OCI-LY3 (cell line): ENCODE results near the gene RUNX2.

Experiments
- H2AFZ ChIP-seq: fragments of 200-600, 300-600 bp; shearing (Covaris generic); 2 replicates; pipeline ENCODE4 v1.6.0; 2014; ENCODE audit warnings: antibody characterized with exemption, low read depth, low read length
- H3K27ac ChIP-seq: fragments of 200-600, 300-600 bp; sonication (generic); 2 replicates; pipeline ENCODE4 v1.5.1; 2014; ENCODE audit warnings: mild to moderate bottlenecking, low read length, moderate library complexity, mixed read lengths
- H3K27me3 ChIP-seq: fragments of 200-600, 300-600 bp; sonication (generic); 2 replicates; pipeline ENCODE4 v1.6.1; 2014; ENCODE audit warnings: low read depth, low read length, mixed read lengths
- H3K36me3 ChIP-seq: fragments of 200-600, 300-600 bp; sonication (generic); replicated peaks from 2 replicates; pipeline ENCODE3; 2014; ENCODE audit warnings: low read depth, low read length, mixed read lengths
- H3K4me1 ChIP-seq: fragments of 300-600, 200-600 bp; sonication (generic); 2 replicates; pipeline ENCODE4 v1.6.1; 2014; ENCODE audit warnings: low read length, mixed read lengths
- H3K4me2 ChIP-seq: fragments of 200-600, 300-600 bp; sonication (generic); 2 replicates; pipeline ENCODE4 v1.6.1; 2014; ENCODE audit warnings: low read length, mixed read lengths
- H3K4me3 ChIP-seq: fragments of 300-600, 200-600 bp; sonication (generic); 2 replicates; pipeline ENCODE4 v1.5.1; 2014; ENCODE audit warnings: antibody characterized with exemption, mild to moderate bottlenecking, low read length, moderate library complexity
- H3K79me2 ChIP-seq: fragments of 300-600, 200-600 bp; shearing (Covaris generic); 2 replicates; pipeline ENCODE4 v1.6.1; 2014; ENCODE audit warnings: mild to moderate bottlenecking, low read length, mixed read lengths
- H3K9ac ChIP-seq: fragments of 300-600, 200-600 bp; shearing (Covaris generic); 2 replicates; pipeline ENCODE4 v1.6.0; 2014; ENCODE audit warnings: mild to moderate bottlenecking, low read length, moderate library complexity
- H3K9me3 ChIP-seq: fragments of 200-600, 300-600 bp; shearing (Covaris generic); 2 replicates; pipeline ENCODE4 v1.6.1; 2014; ENCODE audit warnings: low read length, mixed read lengths; ENCODE audit not compliant: insufficient read depth
- H4K20me1 ChIP-seq: fragments of 200-600, 300-600 bp; sonication (generic); 2 replicates; pipeline ENCODE4 v1.6.1; 2016; ENCODE audit warnings: low read length, mixed read lengths; ENCODE audit not compliant: insufficient read depth
- EZH2phosphoT487 ChIP-seq: fragments of 200-600 bp; shearing (Covaris generic); IDR thresholded peaks from 2 replicates; pipeline ENCODE4 v1.6.1; 2018; ENCODE audit warnings: antibody characterized with exemption, mixed run types, low read depth
- TF ChIP-seq, protein P1 (sequence below): fragments of 200-600, 300-600 bp; sonication (generic); IDR thresholded peaks from 2 replicates; pipeline ENCODE4 v1.5.1; 2014; ENCODE audit warnings: antibody characterized with exemption, low read length, low read depth

The RUNX2 gene

DNA sequence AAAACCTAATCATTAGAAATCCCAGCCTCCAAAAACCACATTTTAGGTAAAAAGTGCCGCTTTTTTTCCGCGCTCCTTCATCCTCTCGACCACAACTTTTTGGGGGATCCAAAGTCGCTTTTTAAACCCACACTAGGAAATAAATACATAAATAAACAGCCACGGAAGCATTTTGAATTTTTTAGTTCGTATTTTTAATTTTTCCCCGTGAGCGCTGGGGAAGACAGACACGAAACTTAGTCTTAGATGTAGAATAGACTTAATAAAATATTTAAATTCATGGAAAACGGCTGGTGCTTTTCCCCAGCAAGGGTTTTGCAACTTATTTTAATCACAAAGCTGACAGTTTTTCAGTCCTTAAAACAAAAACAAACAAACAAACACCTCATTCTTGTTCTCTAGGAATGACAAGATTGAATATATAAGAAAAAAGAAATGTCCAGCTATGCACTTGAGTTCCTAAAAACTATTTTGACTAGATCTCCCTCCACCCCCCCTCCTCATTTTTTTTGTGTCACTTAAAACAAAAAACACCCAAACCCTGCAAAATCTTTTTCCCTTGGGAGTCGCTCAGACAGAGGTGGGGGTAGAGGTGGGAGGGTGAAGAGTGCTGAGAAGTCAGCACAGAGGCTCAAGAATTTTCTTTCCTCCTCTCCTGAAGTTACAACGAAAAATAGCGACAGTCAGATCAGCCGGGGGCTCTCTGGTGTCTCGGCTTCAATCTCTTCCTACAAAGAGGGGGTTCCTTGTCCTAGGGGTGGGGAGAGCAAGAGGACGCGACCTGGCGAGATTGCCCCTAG, 93.0 kb downstream of the RUNX2 start:
- H3K36me3 ChIP-seq, result no peaks in the 10 kb centered on the region
- H3K4me2 ChIP-seq, result peak overlapping the region; percentile 97
- peaks cover 27% of the 10 kb centered on the region for H3K4me1 ChIP-seq
- 0 out of 2 replicates have a peak, but pooled peaks have one; percentile 58 for TF ChIP-seq EZH2phosphoT487
- TF ChIP-seq, protein P1, sequence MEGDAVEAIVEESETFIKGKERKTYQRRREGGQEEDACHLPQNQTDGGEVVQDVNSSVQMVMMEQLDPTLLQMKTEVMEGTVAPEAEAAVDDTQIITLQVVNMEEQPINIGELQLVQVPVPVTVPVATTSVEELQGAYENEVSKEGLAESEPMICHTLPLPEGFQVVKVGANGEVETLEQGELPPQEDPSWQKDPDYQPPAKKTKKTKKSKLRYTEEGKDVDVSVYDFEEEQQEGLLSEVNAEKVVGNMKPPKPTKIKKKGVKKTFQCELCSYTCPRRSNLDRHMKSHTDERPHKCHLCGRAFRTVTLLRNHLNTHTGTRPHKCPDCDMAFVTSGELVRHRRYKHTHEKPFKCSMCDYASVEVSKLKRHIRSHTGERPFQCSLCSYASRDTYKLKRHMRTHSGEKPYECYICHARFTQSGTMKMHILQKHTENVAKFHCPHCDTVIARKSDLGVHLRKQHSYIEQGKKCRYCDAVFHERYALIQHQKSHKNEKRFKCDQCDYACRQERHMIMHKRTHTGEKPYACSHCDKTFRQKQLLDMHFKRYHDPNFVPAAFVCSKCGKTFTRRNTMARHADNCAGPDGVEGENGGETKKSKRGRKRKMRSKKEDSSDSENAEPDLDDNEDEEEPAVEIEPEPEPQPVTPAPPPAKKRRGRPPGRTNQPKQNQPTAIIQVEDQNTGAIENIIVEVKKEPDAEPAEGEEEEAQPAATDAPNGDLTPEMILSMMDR, result no peak
- H4K20me1 ChIP-seq, result no peaks in the 10 kb centered on the region; the same call in 1 of the 2 replicates
- no peaks in the 10 kb centered on the region for H3K9me3 ChIP-seq
- H3K79me2 ChIP-seq, result no peaks in the 10 kb centered on the region
- H3K9ac ChIP-seq, result peak overlapping the region; percentile 25; the same call in 1 of the 2 replicates
- H3K27me3 ChIP-seq, result peaks cover 85% of the 10 kb centered on the region
- no peak overlapping the region for H3K27ac ChIP-seq
- peak overlapping the region; percentile 84 for H2AFZ ChIP-seq
- H3K4me3 ChIP-seq, result peak overlapping the region; percentile 78

DNA sequence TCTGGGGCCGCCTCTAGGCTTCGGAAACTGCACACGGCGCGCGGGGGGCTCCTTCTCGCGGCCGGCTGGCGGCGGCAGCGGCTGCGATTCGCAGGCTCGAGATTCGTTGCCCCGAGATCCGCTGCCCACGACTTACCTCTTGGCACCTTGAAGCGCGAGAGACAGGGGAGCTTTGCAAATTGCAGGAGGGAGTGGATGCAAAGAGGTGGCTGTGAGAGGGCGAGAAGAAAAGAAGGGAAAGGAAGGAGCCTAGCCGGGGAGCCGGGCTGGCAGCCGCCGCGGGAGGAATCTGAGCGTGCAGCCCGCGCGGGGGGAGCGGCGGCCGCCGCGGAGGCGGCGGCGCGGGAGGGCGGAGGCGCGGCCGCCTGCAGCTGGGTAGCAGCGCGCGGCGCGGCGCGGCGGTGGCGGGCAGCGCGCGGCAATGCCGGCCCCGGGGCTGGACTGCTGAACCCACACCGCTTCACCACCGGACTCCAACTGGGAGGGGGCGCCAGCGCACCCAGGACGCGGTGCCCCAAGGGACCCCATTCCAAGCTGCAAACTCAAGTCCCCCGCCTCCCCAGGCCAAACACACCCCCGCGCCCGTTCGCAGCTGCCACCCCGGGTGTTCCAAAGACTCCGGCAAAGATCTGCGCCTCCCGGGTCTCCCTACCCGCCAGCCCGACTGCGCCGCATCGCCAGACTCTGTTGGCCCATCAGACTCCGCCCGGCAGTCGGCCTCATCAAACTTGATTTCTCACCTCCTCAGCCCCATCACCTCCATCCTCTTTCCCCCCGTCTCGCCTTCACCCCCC, 93.8 kb downstream of the RUNX2 start:
- TF ChIP-seq, protein P1, result peak; percentile 46
- no peak for TF ChIP-seq EZH2phosphoT487
- no peaks in the 10 kb centered on the region; the same call in 1 of the 2 replicates for H4K20me1 ChIP-seq
- peak overlapping the region; percentile 97 for H3K4me2 ChIP-seq
- H3K27me3 ChIP-seq, result peaks cover 84% of the 10 kb centered on the region
- H3K27ac ChIP-seq, result no peak overlapping the region
- H3K9ac ChIP-seq, result peak overlapping the region; percentile 25; the same call in 1 of the 2 replicates
- peak overlapping the region; percentile 78 for H3K4me3 ChIP-seq
- H3K79me2 ChIP-seq, result no peaks in the 10 kb centered on the region
- peak overlapping the region; percentile 84 for H2AFZ ChIP-seq
- H3K36me3 ChIP-seq, result no peaks in the 10 kb centered on the region
- no peaks in the 10 kb centered on the region for H3K9me3 ChIP-seq
- peaks cover 19% of the 10 kb centered on the region for H3K4me1 ChIP-seq

DNA sequence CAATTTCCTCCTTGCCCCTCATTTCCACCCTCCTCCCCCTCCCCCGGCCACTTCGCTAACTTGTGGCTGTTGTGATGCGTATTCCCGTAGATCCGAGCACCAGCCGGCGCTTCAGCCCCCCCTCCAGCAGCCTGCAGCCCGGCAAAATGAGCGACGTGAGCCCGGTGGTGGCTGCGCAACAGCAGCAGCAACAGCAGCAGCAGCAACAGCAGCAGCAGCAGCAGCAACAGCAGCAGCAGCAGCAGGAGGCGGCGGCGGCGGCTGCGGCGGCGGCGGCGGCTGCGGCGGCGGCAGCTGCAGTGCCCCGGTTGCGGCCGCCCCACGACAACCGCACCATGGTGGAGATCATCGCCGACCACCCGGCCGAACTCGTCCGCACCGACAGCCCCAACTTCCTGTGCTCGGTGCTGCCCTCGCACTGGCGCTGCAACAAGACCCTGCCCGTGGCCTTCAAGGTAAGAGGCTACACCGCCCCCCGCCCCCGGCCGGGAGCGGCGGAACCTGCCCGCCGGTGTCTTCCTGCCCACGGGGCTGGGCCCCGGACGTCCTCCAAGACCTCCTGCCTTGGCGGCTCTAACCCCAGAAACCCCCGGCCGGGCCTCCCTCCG, 94.5 kb downstream of the RUNX2 start:
- peak overlapping the region; percentile 33; the same call in 1 of the 2 replicates for H2AFZ ChIP-seq
- H3K27ac ChIP-seq, result no peak overlapping the region
- H3K79me2 ChIP-seq, result no peaks in the 10 kb centered on the region
- TF ChIP-seq EZH2phosphoT487, result no peak
- TF ChIP-seq, protein P1, result no peak
- H3K4me2 ChIP-seq, result peak overlapping the region; percentile 97
- H4K20me1 ChIP-seq, result no peaks in the 10 kb centered on the region; the same call in 1 of the 2 replicates
- H3K36me3 ChIP-seq, result no peaks in the 10 kb centered on the region
- peak overlapping the region; percentile 78 for H3K4me3 ChIP-seq
- no peaks in the 10 kb centered on the region for H3K9me3 ChIP-seq
- H3K27me3 ChIP-seq, result peaks cover 81% of the 10 kb centered on the region
- no peak overlapping the region for H3K9ac ChIP-seq
- H3K4me1 ChIP-seq, result peaks cover 19% of the 10 kb centered on the region
